Thyroid gland (tissue), 4 donors: ENCODE results near the gene TMEM95. TPM values are rescaled to one million over a fixed set of nuclear protein-coding genes. Genes with fewer than 3 reads are reported as not detected.
"Not testable (repeated sequence)": the region's sequence is repeated elsewhere in the genome, so short reads cannot be mapped to it uniquely, and the experiment has no call there.

Source experiments
- DNase-seq, 2 donors: peaks; one replicate each; pipeline ENCODE4 v3.0.0-alpha.2; 2019
- H3K27ac ChIP-seq, 3 donors: fragments of 200-600 bp; sonication (generic); 1 replicate in 2 of 3; 2 replicates in 1 of 3; pipeline ENCODE4 v1.5.1; 2016 to 2019; ENCODE audit warnings: mild to moderate bottlenecking in 1 of 3, moderate library complexity in 1 of 3
- H3K27me3 ChIP-seq: fragments of 200-600 bp; sonication (generic); one replicate; pipeline ENCODE4 v1.5.1; 2019
- H3K36me3 ChIP-seq, 2 donors: fragments of 200-600 bp; sonication (generic); one replicate each; pipeline ENCODE4 v1.5.1; 2016 to 2019
- H3K4me1 ChIP-seq, 2 donors: fragments of 200-600 bp; sonication (generic); one replicate each; pipeline ENCODE4 v1.5.1; 2017 to 2019
- H3K4me3 ChIP-seq, 3 donors: fragments of 200-600 bp; sonication (generic); replicated peaks in 1 of 3; 1 replicate in 2 of 3; 2 replicates in 1 of 3; pipeline ENCODE4 v1.5.1; 2016; ENCODE audit warnings: mild to moderate bottlenecking in 1 of 3
- H3K9me3 ChIP-seq: fragments of 200-600 bp; sonication (generic); one replicate; pipeline ENCODE4 v1.5.1; 2017
- CTCF ChIP-seq, 6 experiments: fragments of 200-600 bp in 3 of 6; fragments of 450-650 bp in 3 of 6; sonication (generic) in 3 of 6; IDR thresholded peaks; one replicate each; pipeline ENCODE4 v1.5.1; 2016 to 2019; ENCODE audit warnings: antibody characterized with exemption in 6 of 6, mild to moderate bottlenecking in 2 of 6, inconsistent platforms in 1 of 6, moderate library complexity in 1 of 6
- POLR2A ChIP-seq, 2 donors: fragments of 450-650 bp; IDR thresholded peaks; one replicate each; pipeline ENCODE4 v1.6.1; 2017; ENCODE audit warnings: antibody characterized with exemption in 2 of 2, mild to moderate bottlenecking in 2 of 2, moderate library complexity in 1 of 2
- WGBS, 2 donors: methylation state at CpG; one replicate each; pipeline ENCODE4 v1.1.5; 2017; 5-methylcytosine and 5-hydroxymethylcytosine counted together
- intact Hi-C: fragments of 100-400 bp; cut with DNase I; formaldehyde crosslinking; loops from one replicate; pipeline ENCODE4 v1.15.1; 2023
- total RNA-seq, 4 donors: library from RNA; depleted of rRNA; stranded (reverse); fragments of >200 nt; gene quantifications; one replicate each; pipeline ENCODE4 v1.2.3, GENCODE V29; 2016

TMEM95 gene
- total RNA-seq, 4 donors from 2014 or later: not detected

- H3K4me3 ChIP-seq: no peak overlapping the region
- WGBS, 2 donors: 63 to 84% methylated on average over 7 of the region's 8 CpGs
- H3K36me3 ChIP-seq: no peaks in the 10 kb centered on the region
- DNase-seq: no peak
- H3K4me1 ChIP-seq: peaks cover 8 to 34% of the 10 kb centered on the region in 2 donors
- intact Hi-C loops: loop anchor here (5.0 to 10.0 kb wide), 2 partner anchors 128 to 206 kb away; partner anchors contain the start of genes POLR2A, SENP3 and SLC35G6
- no peak overlapping the region for H3K27ac ChIP-seq
- H3K9me3 ChIP-seq: no peaks in the 10 kb centered on the region
- TF ChIP-seq CTCF (IDR thresholded peaks at IDR 0.05): no peak
- no peak for TF ChIP-seq POLR2A (IDR thresholded peaks at IDR 0.05)
- no peaks in the 10 kb centered on the region for H3K27me3 ChIP-seq
These were observed 1.8 kb downstream of the TMEM95 start for GRCh38 chr17:7356756-7357155.

- intact Hi-C loops: loop anchor here (5.0 to 10.0 kb wide), 2 partner anchors 127 to 205 kb away; partner anchors contain the start of genes POLR2A, SENP3 and SLC35G6
- 77 to 81% methylated on average over 2 of the region's 2 CpGs for WGBS, 2 donors
- no peaks in the 10 kb centered on the region for H3K27me3 ChIP-seq
- H3K36me3 ChIP-seq: no peaks in the 10 kb centered on the region
- no peak overlapping the region for H3K4me3 ChIP-seq
- DNase-seq: no peak
- H3K4me1 ChIP-seq: peaks cover 6 to 34% of the 10 kb centered on the region in 2 donors
- H3K27ac ChIP-seq: no peak overlapping the region
- no peak for TF ChIP-seq CTCF (IDR thresholded peaks at IDR 0.05)
- TF ChIP-seq POLR2A (IDR thresholded peaks at IDR 0.05): no peak
- no peaks in the 10 kb centered on the region for H3K9me3 ChIP-seq
These were observed 2.4 kb downstream of the TMEM95 start for GRCh38 chr17:7357381-7357780.

DNA sequence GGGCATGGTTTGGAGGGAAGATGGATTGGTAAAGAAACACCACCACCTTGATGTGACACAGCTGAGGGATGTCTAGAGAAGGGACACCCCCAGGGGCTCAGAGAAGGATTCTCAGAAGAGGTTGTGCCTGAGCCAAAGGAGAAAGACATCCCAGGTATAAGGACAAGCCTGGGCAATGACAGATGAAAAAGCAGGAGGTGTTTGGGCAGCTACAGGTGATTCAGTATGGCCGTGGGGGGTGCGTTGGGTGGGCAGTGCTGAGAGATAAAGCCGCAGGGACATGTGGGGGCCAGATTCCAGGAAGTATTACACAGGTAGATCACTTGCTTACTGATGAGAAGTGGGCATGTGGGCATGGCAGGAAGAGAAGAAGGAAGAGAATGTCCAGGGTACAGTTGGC, 7.0 kb downstream of the TMEM95 start:
- no peaks in the 10 kb centered on the region for H3K27me3 ChIP-seq
- no peaks in the 10 kb centered on the region for H3K4me1 ChIP-seq
- no peak for TF ChIP-seq POLR2A (IDR thresholded peaks at IDR 0.05)
- no peak for TF ChIP-seq CTCF (IDR thresholded peaks at IDR 0.05)
- intact Hi-C loops: loop anchor here (5.0 kb wide), 1 partner anchor 60 kb away; the partner anchor contains the start of gene SPEM1
- H3K4me3 ChIP-seq: no peak overlapping the region
- DNase-seq: no peak
- no peaks in the 10 kb centered on the region for H3K9me3 ChIP-seq
- no peaks in the 10 kb centered on the region for H3K36me3 ChIP-seq
- WGBS, 2 donors: 69 to 85% methylated on average over 3 of the region's 3 CpGs
- no peak overlapping the region for H3K27ac ChIP-seq

GRCh38 chr17:7363311-7363710, 8.4 kb downstream of the TMEM95 start:
- H3K27me3 ChIP-seq: no peaks in the 10 kb centered on the region
- no peak overlapping the region for H3K4me3 ChIP-seq
- no peak for DNase-seq
- H3K27ac ChIP-seq: no peak overlapping the region
- TF ChIP-seq CTCF (IDR thresholded peaks at IDR 0.05) (no peak), POLR2A (IDR thresholded peaks at IDR 0.05) (no peak)
- no peaks in the 10 kb centered on the region for H3K9me3 ChIP-seq
- H3K4me1 ChIP-seq: no peaks in the 10 kb centered on the region
- intact Hi-C loops: loop anchor here (5.0 kb wide), 1 partner anchor 59 kb away; the partner anchor contains the start of gene SPEM1
- 91 to 96% methylated on average over 6 of the region's 6 CpGs for WGBS, 2 donors
- H3K36me3 ChIP-seq: no peaks in the 10 kb centered on the region

DNA sequence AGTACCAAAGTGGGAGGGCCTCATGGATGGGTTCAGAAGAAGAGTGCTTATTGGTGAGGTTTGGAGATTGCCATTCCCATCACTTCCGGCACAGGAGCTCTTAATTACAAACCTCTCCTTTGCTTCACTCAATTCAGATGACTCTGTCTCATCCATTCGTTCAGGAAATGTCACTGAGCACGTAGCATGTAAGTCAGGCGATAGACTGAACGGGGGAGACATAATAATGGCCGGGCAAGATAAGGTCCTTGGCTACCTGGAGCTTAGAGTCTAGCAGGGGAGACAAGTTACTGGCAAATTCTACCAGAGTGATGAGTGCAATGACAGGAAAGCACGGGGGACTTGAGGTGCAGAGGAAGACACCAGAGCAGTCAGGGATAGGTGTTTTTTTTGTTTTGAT, 11.0 kb downstream of the TMEM95 start:
- WGBS, 2 donors: 91 to 92% methylated on average over 6 of the region's 7 CpGs
- H3K4me3 ChIP-seq, H3K4me1 ChIP-seq, H3K27ac ChIP-seq, DNase-seq, H3K36me3 ChIP-seq, intact Hi-C loops, H3K27me3 ChIP-seq, H3K9me3 ChIP-seq: not testable (repeated sequence)
